GM12878 (cell line): ENCODE results near the gene HINFP. TPM values are rescaled to one million over a fixed set of nuclear protein-coding genes. Genes with fewer than 3 reads are reported as not detected.

Source experiments
- ATAC-seq: fragments of 200-7000 bp; cut with Tn5 transposase; 3 replicates; pipeline ENCODE4 v1.9.1; 2020; ENCODE audit warnings: mild to moderate bottlenecking, moderate library complexity
- BruUV-seq: library from RNA; stranded (reverse); fragments of 400-500 nt; replicated peaks from 2 replicates; lab custom pipeline; 2021; lab: Mats Ljungman, UMichigan
- CTCF ChIA-PET: fragments of 300-600 bp; sonication (Branson Sonifier 250); formaldehyde crosslinking; extraction: SDS; loops from one replicate; lab custom pipeline; 2021; ENCODE audit warnings: inconsistent platforms; lab: Yijun Ruan, JAX
- POLR2A ChIA-PET: fragments of 350-600 bp; formaldehyde crosslinking; extraction: SDS; loops from one replicate; lab custom pipeline; 2021; ENCODE audit warnings: inconsistent platforms; lab: Charles Lee
- RAD21 ChIA-PET: fragments of 300-600 bp; sonication (Branson Sonifier 250); formaldehyde crosslinking; loops from one replicate; lab custom pipeline; 2023; ENCODE audit warnings: antibody characterized with exemption; ENCODE audit not compliant: unreplicated experiment; lab: Charles Lee
- SMC1A ChIA-PET: fragments of 300-600 bp; sonication (Branson Sonifier 250); formaldehyde crosslinking; loops from one replicate; lab custom pipeline; 2023; ENCODE audit not compliant: unreplicated experiment, uncharacterized antibody; lab: Charles Lee
- DNase-seq: peaks from one replicate; pipeline ENCODE4 v3.0.0-alpha.2; 2011; ENCODE audit warnings: low read depth, low spot score
- FAIRE-seq: peaks from 3 replicates; lab custom pipeline; 2011; peaks lifted over from hg19 to GRCh38; lab: Jason Lieb, UNC
- H2AFZ ChIP-seq: 2 replicates; pipeline ENCODE4 v1.6.0; 2011; ENCODE audit warnings: low read depth, low read length, control low read depth; ENCODE audit not compliant: control insufficient read depth
- H3K27ac ChIP-seq: 2 replicates; pipeline ENCODE4 v1.5.1; 2011; ENCODE audit warnings: control low read depth; ENCODE audit not compliant: control insufficient read depth, insufficient read depth
- H3K27me3 ChIP-seq, 2 experiments: replicated peaks in 1 of 2; 2 replicates each; pipeline versions ENCODE4 v1.6.0 to v1.6.1; 2011; ENCODE audit warnings: low read length in 1 of 2; ENCODE audit not compliant: control insufficient read depth in 2 of 2, insufficient read depth in 2 of 2
- H3K36me3 ChIP-seq, 2 experiments: 2 replicates each; pipeline ENCODE4 v1.5.1; 2011; ENCODE audit warnings: low read length in 1 of 2; ENCODE audit not compliant: control insufficient read depth in 2 of 2, insufficient read depth in 2 of 2
- H3K4me1 ChIP-seq: 2 replicates; pipeline ENCODE4 v1.6.1; 2011; ENCODE audit warnings: mild to moderate bottlenecking, low read length, moderate library complexity, mixed read lengths; ENCODE audit not compliant: control insufficient read depth, insufficient read depth
- H3K4me2 ChIP-seq: 2 replicates; pipeline ENCODE4 v1.6.0; 2011; ENCODE audit warnings: control low read depth; ENCODE audit not compliant: control insufficient read depth, insufficient read depth
- H3K4me3 ChIP-seq: fragments of 200-600 bp; sonication (generic); 2 replicates; pipeline ENCODE4 v1.5.1; 2016
- H3K79me2 ChIP-seq: 2 replicates; pipeline ENCODE4 v1.6.0; 2011; ENCODE audit warnings: low read length; ENCODE audit not compliant: control insufficient read depth, insufficient read depth
- H3K9ac ChIP-seq: 2 replicates; pipeline ENCODE4 v1.8.0; 2011; ENCODE audit warnings: low read length, control low read depth, mixed read lengths; ENCODE audit not compliant: control insufficient read depth, insufficient read depth
- H3K9me3 ChIP-seq: replicated peaks from 3 replicates; pipeline ENCODE4 v1.5.1; 2011; ENCODE audit warnings: mild to moderate bottlenecking, low read length; ENCODE audit not compliant: control insufficient read depth, insufficient read depth
- H4K20me1 ChIP-seq: 2 replicates; pipeline ENCODE4 v1.6.0; 2011; ENCODE audit not compliant: control insufficient read depth, insufficient read depth
- ASH2L ChIP-seq: fragments of 300-600, 200-600 bp; sonication (generic); IDR thresholded peaks from 2 replicates; pipeline ENCODE4 v1.6.1; 2017; ENCODE audit warnings: low read depth, mild to moderate bottlenecking, borderline replicate concordance
- BCLAF1 ChIP-seq: fragments of 450-650 bp; IDR thresholded peaks from 2 replicates; pipeline ENCODE4 v1.6.1; 2017; ENCODE audit warnings: antibody characterized with exemption, mild to moderate bottlenecking, moderate library complexity
- BMI1 ChIP-seq: fragments of 450-650 bp; IDR thresholded peaks from 2 replicates; pipeline ENCODE4 v1.6.1; 2016; ENCODE audit warnings: mild to moderate bottlenecking, moderate library complexity, borderline replicate concordance
- CEBPB ChIP-seq, 2 experiments: fragments of 150-350 bp in 1 of 2; IDR thresholded peaks; 2 replicates each; pipeline ENCODE4 v1.6.1; 2012 to 2014; ENCODE audit warnings: low read depth in 2 of 2, low read length in 2 of 2, borderline replicate concordance in 1 of 2, inconsistent platforms in 1 of 2
- CHD1 ChIP-seq: IDR thresholded peaks from 2 replicates; pipeline ENCODE4 v1.6.1; 2012; ENCODE audit warnings: low read depth, low read length, improper control_type of control experiment
- ESRRA ChIP-seq: IDR thresholded peaks from 2 replicates; pipeline ENCODE4 v1.6.1; 2012; ENCODE audit warnings: mild to moderate bottlenecking, low read length, improper control_type of control experiment
- EZH2 ChIP-seq: IDR thresholded peaks from 2 replicates; pipeline ENCODE4 v1.6.1; 2012; ENCODE audit warnings: low read depth, mild to moderate bottlenecking, control low read depth, inconsistent platforms, low read length, borderline replicate concordance; ENCODE audit not compliant: control insufficient read depth
- HDAC6 ChIP-seq: fragments of 200-600 bp; sonication (generic); IDR thresholded peaks from one replicate; pipeline ENCODE4 v1.8.0; 2017; ENCODE audit warnings: antibody characterized with exemption; ENCODE audit not compliant: unreplicated experiment
- MTA2 ChIP-seq: fragments of 450-650 bp; IDR thresholded peaks from 2 replicates; pipeline ENCODE4 v1.6.1; 2016; ENCODE audit warnings: low read depth, mild to moderate bottlenecking, moderate library complexity
- MYC ChIP-seq: IDR thresholded peaks from 2 replicates; pipeline ENCODE4 v1.6.1; 2011; ENCODE audit warnings: mild to moderate bottlenecking, low read length, moderate library complexity, inconsistent platforms; ENCODE audit not compliant: insufficient read depth, insufficient replicate concordance, insufficient read length, severe bottlenecking
- NFYA ChIP-seq: IDR thresholded peaks from 2 replicates; pipeline ENCODE4 v1.6.1; 2011; ENCODE audit warnings: low read depth, mild to moderate bottlenecking, low read length, improper control_type of control experiment, borderline replicate concordance
- POLR2A ChIP-seq: IDR thresholded peaks from 2 replicates; pipeline ENCODE4 v1.6.1; 2011; ENCODE audit warnings: low read depth, mild to moderate bottlenecking, low read length
- POLR2AphosphoS2 ChIP-seq: IDR thresholded peaks from 2 replicates; pipeline ENCODE4 v1.6.1; 2011; ENCODE audit warnings: low read depth, mild to moderate bottlenecking, low read length, improper control_type of control experiment, moderate library complexity
- ZNF207 ChIP-seq: fragments of 450-650 bp; IDR thresholded peaks from 2 replicates; pipeline ENCODE4 v1.6.1; 2014; ENCODE audit warnings: antibody characterized with exemption, mild to moderate bottlenecking, borderline replicate concordance
- ZNF274 ChIP-seq: IDR thresholded peaks from one replicate; pipeline ENCODE4 v1.8.0; 2011; ENCODE audit not compliant: insufficient read length, insufficient read depth
- ZNF384 ChIP-seq: IDR thresholded peaks from 2 replicates; pipeline ENCODE4 v1.6.1; 2012; ENCODE audit warnings: low read depth, mild to moderate bottlenecking, low read length, improper control_type of control experiment, borderline replicate concordance
- WGBS: methylation state at CpG from one replicate; pipeline ENCODE4 v1.1.6; 2016; ENCODE audit warnings: low lambda C conversion rate; ENCODE audit not compliant: insufficient replicate concordance, insufficient coverage; ENCODE audit errors: missing lambda C conversion rate; 5-methylcytosine and 5-hydroxymethylcytosine counted together
- in situ Hi-C: fragments of 300-500 bp; cut with MboI; formaldehyde crosslinking; loops from 9 replicates; pipeline ENCODE4 v1.14.3; 2018; ENCODE audit warnings: mixed read lengths
- intact Hi-C: fragments of 100-400 bp; cut with micrococcal nuclease; formaldehyde crosslinking; loops from one replicate; pipeline ENCODE4 v1.14.2; 2022; ENCODE audit not compliant: unreplicated experiment
- polyA plus RNA-seq, 11 experiments: library from polyadenylated mRNA; depleted of rRNA in 4 of 11; unstranded in 6 of 11; stranded (reverse) in 5 of 11; fragments of >200 nt; fragmentation: Nextera tagmentation in 4 of 11; fragmentation: Illumina TruSeq in 1 of 11; extraction: Ambion mirVana in 4 of 11; extraction: Trizol in 1 of 11; gene quantifications; 1 replicate in 1 of 11; 2 replicates in 10 of 11; pipeline versions ENCODE4 v1.2.1 to v1.2.3, GENCODE V29; 2011 to 2016; ENCODE audit warnings: inconsistent platforms in 2 of 11, missing spikeins in 2 of 11, low read depth in 1 of 11
- total RNA-seq, 4 experiments: library from RNA; depleted of rRNA in 3 of 4; stranded (reverse); fragments of >200 nt in 3 of 4; fragmentation: Illumina TruSeq in 1 of 4; extraction: Trizol in 1 of 4; gene quantifications; 2 replicates each; pipeline versions ENCODE4 v1.2.1 to v1.2.3, GENCODE V29; 2013 to 2021

Gene HINFP
- total and polyA plus RNA-seq, 10 of the 15 experiments (the other 5 are each of a cell fraction or from before 2014, with no cell fraction given), result 13.1 to 26.3 (median 18.6) TPM

- TF ChIP-seq MYC, result no peak
Measured at GRCh38 chr11:119169282-119169719, 47.9 kb downstream of the HINFP start (continued).

GRCh38 chr11:119172513-119172912 lies 51.1 kb downstream of the HINFP start:
- 81% methylated on average over 2 of the region's 2 CpGs for WGBS
- peaks cover 4% of the 10 kb centered on the region; the same call in 1 of the 2 replicates for H3K4me1 ChIP-seq
- H3K36me3 ChIP-seq, result peaks cover 0 to 2% of the 10 kb centered on the region in 2 experiments; a peak in 1 of 4 replicates
- no peak overlapping the region for H3K4me2 ChIP-seq
- H3K9ac ChIP-seq, result no peak overlapping the region
- H4K20me1 ChIP-seq, result no peaks in the 10 kb centered on the region
- SMC1A ChIA-PET, result interaction anchor here (1.1 kb wide), 1 partner anchor 63 kb away, joined by 3 read pairs; no protein-coding TSS in a partner anchor
- intact Hi-C loops (no loop called here), in situ Hi-C loops (no loop called here)
- CTCF ChIA-PET, result interaction anchor here (1.4 to 2.1 kb wide), 2 partner anchors 19 to 33 kb away, joined by 3 to 4 read pairs; no protein-coding TSS in a partner anchor
- TF ChIP-seq ZNF384, result no peak
- no peak for TF ChIP-seq EZH2
- TF ChIP-seq CHD1, result no peak
- no peak for TF ChIP-seq HDAC6
- TF ChIP-seq POLR2AphosphoS2, result no peak
- TF ChIP-seq BCLAF1, result no peak
- TF ChIP-seq CEBPB (IDR thresholded peaks at IDR 0.05; ENCODE audit: borderline replicate concordance in 1 of 2, low read depth in 2 of 2, low read length in 2 of 2), result no peak
- TF ChIP-seq ZNF274, result no peak
- TF ChIP-seq NFYA, result no peak
- TF ChIP-seq ESRRA, result no peak
- TF ChIP-seq ASH2L, result no peak
- TF ChIP-seq ZNF207, result no peak
- no peak for TF ChIP-seq MTA2
- no peak for TF ChIP-seq BMI1
- no peak for TF ChIP-seq POLR2A
- no TSS peak for BruUV-seq
- POLR2A ChIA-PET, result no interaction called here
- H3K27me3 ChIP-seq, result no peaks in the 10 kb centered on the region
- RAD21 ChIA-PET, result no interaction called here
- FAIRE-seq, result no peak
- no peak overlapping the region for H2AFZ ChIP-seq
- H3K9me3 ChIP-seq, result no peaks in the 10 kb centered on the region
- DNase-seq, result no peak
- peaks cover 2% of the 10 kb centered on the region; the same call in 1 of the 2 replicates for H3K79me2 ChIP-seq
- ATAC-seq, result no peak
- no peak overlapping the region for H3K27ac ChIP-seq
- H3K4me3 ChIP-seq, result no peak overlapping the region
